Fibroblast of skin of right biceps (primary cell): Measurements from ENCODE around the gene RXFP3.
"Not testable (repeated sequence)": the region's sequence is repeated elsewhere in the genome, so short reads cannot be mapped to it uniquely, and the experiment has no call there.

Experiments
- DNase-seq: peaks from one replicate; pipeline ENCODE4 v3.0.0-alpha.2; 2013

Gene RXFP3

GRCh38 chr5:33936381-33937016 lies at the start of gene RXFP3:
Gene RXFP3 (plus strand): TSS chr5:33936386. CDS start chr5:33936741, 355 bp downstream.
- peak; percentile 23 for DNase-seq

DNA sequence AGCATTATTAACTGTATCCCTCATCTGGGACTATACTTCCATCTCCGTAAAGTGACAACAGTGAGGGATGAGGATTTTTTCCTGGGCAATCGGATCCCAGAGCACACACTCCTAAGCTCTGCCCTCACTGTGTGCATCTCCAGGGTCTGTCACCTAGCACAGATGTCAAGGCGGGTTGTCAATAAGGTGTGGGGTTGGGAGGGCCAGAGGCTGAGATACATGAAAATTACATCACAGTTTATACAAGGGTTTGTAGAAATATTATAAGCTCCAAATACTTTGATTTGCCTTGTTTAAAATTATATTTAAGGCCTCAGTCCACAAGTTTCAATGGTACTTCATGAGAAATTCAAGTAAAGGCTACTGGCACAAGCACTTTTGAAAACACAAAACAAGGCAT lies 48.9 kb upstream of the RXFP3 start:
- DNase-seq: no peak

GRCh38 chr5:33888587-33888986 lies 47.6 kb upstream of the RXFP3 start:
- peak; percentile 62 for DNase-seq

DNA sequence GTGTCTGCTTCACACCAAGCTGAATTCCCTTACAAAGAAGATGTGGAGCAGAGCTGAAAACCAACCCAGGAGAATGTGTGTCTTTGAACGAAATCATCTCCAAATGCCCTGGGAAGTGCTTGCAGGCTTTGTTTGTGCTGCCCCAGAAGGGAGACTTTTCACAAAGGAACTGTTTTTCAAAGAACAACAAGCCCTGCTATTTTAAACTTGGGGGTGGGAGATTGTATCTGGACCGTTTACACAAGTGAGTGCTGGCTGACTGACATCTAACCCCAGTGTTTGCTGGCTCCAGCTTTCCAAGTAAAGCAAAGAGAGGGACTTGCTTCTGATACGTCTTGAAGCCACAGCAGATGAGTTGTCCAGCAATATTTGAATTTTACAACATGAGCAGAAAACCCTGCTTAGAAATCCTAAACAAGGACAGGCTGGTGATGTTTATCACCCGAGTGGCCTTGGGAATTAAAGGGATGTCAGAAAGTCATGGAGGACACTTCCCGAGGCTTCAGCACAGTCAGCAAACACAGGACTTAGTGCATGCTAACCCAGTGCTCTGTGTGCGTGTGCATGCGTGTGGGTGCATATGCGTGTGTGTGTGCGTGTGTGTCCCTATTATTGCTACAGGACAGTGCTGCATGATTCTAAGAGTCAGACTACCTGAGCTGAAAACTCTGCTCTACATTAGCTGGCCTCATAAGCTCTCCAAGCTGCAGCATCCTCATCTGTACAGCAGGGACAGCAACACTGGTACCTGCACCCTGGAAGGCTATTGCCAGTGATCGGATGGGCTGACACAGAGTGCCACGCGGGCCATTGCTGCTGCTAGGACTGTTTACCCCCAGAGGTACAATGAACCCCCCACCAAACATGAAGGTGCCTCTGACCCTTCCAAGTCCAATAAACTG lies 45.8 kb upstream of the RXFP3 start:
- DNase-seq: peak; percentile 50

DNA sequence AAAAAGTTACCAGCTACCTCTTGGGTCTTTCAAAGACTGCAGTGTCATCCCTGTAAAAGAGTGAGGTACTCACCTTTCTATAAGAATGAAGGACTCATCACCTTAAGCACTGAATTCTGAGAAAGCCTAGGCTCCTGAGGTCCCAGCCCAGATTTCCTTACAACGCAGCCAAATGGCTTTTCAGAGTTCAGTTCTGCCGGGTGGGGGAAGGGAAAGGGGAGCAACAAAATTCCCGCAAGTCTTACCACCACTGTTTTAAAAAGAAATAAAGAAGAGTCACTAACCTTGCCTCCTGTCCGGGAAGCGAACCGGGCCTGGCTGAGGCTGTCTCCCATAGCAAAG lies 44.8 kb upstream of the RXFP3 start:
- DNase-seq: no peak

DNA sequence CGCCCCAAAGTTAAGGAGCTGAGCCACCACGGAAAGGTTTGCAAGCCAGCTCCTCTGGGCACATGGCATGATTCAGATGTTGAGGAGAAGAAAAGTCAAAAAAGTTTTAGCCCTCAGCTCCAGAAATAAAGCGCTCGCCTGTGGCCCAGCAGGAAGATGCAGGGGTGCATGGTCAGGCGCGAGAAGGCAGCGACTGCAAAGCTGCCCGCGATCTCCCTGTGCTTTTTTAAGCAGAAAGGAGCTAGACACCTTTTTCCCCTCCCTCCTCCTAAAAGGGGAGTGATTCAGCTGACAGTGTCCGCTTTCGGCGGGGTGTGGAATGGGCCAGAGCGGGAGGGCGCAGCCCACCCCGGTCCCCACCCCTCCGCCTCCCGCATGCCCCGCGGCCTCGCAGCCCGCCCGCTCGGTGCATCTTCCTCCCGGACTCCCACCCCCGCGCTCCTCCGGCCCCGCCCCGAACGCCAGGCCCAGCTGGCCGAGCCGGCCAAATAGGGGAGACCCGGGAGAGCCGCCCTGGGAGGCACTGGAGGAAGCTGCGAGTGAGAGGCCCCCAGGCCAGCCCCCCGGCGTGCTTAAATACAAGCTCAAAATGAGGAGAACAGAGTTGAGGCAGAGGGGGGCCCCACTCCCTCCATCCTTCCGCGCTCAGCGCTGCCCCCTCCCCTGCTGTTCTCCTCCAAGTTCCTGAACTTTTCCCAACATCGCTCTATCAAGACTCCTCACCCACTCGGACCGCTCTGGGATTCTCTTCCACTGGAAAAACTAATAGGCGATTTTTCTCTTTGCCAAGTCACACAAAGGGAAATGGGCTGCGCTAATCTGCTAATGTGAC lies 44.2 kb upstream of the RXFP3 start, which contains the start of gene ADAMTS12:
ADAMTS12 (minus strand) TSS at position 203 of the 832 bp plus-strand sequence; CDS start at position 69, 134 bp downstream.
- peak; percentile 74 for DNase-seq

DNA sequence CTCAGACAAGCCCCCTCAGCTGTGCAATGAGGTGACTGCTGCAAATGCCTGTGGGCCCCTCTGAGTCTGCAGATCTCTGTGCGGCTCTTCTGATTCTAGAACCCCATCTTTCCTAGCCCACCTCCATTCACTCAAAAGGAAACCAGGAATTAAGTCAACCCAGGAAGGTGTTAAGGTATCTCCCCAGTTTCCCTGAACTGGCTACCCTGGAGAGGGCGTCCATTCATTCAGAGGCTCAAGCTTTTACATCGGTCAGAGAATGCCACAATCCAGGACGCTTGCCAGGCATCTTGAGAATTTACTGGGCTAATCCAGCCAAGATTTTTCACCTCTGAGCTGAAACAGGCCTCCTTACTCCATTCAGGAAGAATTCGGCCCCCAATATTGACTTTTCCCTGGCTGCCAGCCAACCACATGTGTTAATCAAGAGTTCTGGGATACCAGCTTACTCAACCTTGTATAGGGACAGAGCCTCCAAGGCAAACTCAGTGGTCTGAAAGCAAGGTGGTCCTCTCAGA lies 43.5 kb upstream of the RXFP3 start:
- peak; percentile 97 for DNase-seq

- DNase-seq: peak; percentile 74
Observed at GRCh38 chr5:33894566-33894965, 41.6 kb upstream of the RXFP3 start.

GRCh38 chr5:33901156-33901555 lies 35.0 kb upstream of the RXFP3 start:
- DNase-seq: peak; percentile 31

DNA sequence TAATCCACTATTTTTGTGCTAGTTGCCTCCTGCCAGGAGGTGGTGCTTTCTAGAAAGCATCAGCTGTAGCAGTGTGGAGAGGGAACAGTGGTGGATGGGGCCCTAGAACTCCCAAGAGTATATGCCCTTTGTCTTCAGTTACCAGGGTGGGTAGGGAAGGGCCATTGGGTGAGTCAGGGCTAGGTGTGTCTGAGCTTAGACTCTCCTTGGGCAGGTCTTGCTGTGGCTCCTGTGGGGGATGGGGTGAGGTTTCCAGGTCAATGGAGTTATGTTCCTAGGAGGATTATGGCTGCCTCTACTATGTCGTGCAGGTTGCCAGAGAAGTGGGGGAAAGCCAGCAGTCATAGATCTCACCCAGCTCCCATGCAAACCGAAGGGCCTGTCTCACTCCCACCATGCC lies 33.1 kb upstream of the RXFP3 start:
- DNase-seq: no peak

DNA sequence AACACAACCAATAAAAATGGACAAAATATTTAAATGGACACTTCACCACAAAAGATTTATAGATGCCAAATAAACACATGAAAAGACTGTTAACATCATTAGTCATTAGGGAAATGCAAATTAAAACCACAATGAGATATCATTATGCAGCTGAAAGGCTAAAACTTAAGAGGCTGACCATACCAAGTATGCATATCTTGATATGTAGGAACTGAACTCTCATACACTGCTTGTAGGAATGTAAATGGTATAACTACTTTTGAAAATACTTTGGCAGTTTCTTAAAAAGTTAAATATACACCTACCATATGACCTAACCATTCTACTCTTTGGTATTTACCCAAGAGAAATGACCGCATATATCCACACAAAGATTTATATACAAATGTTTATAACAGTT lies 30.8 kb upstream of the RXFP3 start:
- no peak for DNase-seq

GRCh38 chr5:33906248-33906647 lies 29.9 kb upstream of the RXFP3 start:
- DNase-seq: not testable (repeated sequence)

GRCh38 chr5:33914844-33915243 lies 21.3 kb upstream of the RXFP3 start:
- not testable (repeated sequence) for DNase-seq

GRCh38 chr5:33921002-33921401 lies 15.2 kb upstream of the RXFP3 start:
- DNase-seq: no peak

- no peak for DNase-seq
Observed at GRCh38 chr5:33925278-33925677, 10.9 kb upstream of the RXFP3 start.

DNA sequence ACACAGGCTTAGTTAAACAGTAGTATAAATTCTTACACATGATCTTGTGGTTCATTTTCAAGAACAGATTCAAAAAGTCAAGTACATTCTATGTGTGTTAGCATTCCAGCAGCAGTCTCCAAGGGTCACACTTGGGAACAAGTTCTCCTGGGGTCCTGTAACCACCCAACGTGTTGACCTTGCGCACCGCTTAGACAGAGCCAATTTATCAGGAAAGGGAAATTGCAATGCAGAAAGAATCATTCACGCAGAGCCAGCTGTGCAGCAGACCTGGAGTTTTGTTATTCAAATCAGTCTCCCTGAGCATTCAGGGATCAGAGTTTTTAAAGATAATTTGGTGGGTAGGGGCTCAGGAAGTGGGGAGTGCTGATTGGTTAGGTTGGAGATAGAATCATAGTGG lies 8.5 kb upstream of the RXFP3 start:
- DNase-seq: no peak

GRCh38 chr5:33928283-33928682 lies 7.9 kb upstream of the RXFP3 start:
- DNase-seq: no peak

DNA sequence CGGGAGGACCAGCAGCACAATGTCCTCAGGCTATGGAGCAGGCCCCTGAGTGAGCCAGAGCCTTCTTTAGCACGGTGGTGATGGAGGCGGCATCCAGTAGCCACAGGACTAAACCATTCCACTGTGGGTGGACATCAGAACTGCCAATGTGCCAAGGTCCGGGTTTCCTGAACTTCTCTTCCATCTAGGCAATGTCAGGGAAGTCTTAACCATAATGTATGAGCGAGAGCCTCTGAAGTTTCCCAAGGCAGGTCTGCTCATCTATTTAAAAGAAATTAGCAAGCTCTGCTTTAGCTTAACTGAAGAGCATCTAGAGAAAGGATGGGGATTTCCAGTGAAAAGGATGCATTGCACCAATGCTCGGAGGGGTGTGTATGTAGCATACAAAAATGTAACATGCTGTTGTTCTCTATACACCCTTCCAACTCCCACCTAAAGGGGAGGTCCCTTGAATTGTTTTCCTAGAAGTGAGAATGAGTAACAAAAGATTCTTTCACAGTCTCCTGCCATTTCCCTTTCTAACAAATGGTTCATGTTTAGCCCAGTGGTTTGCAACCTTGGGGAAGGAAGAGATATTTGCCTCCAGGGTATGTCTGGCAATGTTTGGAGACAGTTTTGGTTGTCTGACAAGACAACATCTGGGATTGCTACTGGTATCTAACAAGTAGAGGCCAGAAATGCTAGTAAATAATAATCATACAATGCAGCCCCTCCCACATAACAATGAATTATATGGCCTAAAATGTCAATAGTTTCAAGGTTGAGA lies 6.1 kb upstream of the RXFP3 start:
- no peak for DNase-seq

DNA sequence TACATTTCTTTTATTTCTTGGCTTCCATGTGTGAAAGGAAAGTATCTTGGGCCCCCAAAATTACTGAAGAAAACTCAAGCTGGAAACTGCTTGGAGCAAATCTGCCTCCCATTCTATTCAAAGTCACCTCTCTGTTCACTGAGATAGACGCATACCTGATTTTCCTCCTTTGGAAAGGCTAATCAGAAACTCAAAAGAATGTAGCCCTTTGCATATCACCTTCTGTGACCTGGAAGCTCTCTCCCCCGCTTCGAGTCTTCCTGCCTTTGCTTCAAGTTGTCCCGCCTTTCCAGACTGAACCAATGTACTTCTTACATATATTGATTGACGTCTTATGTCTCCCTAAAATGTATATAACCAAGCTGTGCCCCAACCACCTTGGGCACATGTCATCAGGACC lies 5.0 kb upstream of the RXFP3 start:
- no peak for DNase-seq

DNA sequence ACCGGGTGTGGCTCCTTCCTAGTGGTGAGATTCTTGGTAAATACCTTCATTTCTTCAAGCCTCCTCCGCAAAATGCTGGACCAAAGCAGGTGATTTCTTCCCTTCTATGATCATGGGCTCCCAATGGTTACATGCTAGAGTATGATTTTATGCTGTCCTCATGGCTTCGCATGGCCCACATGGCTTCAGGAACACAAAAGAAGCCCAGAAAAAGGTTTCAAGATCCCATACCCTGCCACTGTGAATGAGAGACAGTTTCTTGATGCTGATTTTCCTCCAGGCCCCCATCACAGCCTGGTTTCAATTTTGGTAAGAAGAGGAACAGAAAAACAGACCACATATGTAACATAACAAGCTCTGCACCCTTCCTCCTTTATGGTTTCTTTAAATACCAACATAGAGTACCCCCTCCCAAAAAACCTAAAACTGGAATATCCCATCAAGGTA lies 2.4 kb upstream of the RXFP3 start:
- no peak for DNase-seq

DNA sequence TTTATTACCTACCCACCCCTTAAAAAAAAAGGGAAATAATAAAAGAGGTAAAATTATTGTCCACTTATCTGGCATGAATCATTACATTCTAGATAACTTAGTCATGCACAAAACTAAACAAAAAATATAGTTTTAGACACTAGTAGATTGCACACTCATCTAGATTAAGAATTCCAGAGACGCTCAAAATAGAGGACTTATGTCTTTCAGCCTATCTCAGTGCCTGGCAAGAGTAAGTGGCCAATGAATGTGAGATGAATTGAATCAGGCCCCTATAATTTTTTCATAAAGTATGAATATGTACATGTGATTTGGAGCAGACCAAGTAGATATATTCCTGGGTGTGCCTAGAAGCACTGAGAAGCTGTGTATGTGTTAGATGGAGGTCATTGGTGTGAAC lies 2.0 kb upstream of the RXFP3 start:
- peak; percentile 65 for DNase-seq

DNA sequence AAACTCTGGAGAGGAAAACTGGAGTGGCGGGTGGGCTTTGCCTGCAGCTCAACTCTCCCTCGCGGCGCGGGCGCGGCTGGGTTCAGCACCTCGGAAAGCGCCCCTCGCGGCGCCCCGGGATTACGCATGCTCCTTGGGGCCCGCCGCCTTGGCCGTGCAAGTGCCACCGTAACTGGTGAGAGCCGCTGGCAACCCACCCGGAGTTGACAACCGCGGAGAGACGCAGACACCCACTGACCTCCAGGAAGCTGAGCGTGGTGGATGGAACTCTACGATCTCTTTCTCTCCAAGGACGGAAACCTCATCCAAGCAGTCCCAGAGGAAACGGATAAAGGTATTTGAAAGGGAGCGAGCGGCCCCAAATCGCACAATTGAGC lies 194 bp upstream of the RXFP3 start:
- peak; percentile 67 for DNase-seq
